ENCODE results near the gene CDX1. TPM values are rescaled to one million over a fixed set of nuclear protein-coding genes. Genes with fewer than 3 reads are reported as not detected.

The CDX1 gene
- total RNA-seq, 1 experiment from 2014 or later = 0.22 TPM

DNA sequence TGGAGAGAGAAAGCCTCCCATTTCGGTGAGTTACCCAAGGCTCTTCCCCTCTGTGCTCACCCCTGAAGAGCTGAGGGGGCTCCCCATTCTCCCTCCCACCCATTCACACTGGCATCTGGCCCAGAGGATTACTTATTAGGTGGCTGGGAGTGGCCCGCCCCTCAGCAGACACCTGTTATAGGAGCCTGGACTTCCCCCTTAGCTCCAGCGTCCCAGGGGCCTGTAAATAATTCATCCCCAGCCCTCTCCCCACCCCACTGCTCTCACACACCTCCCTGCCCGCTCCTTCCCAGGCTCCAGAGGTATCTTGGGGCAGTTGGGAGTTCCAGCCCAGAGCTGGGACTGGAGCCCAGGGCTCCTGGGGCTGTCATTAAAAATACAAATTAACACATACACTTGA is 11.7 kb downstream of the CDX1 start:
- Histone ChIP-seq H3K56ac (ENCODE audit: insufficient read length, low read depth, low read length) (no peak overlapping the region), H4K8ac (replicated peaks; ENCODE audit: insufficient read length, low read depth, low read length) (no peak overlapping the region), H3K4me1 (ENCODE audit: insufficient read depth, low read length) (no peaks in the 10 kb centered on the region), H4K91ac (ENCODE audit: insufficient read length, low read depth, low read length) (no peak overlapping the region), H2BK15ac (ENCODE audit: low read depth, low read length) (no peak overlapping the region), H2BK12ac (ENCODE audit: insufficient read length, low read depth, low read length) (no peak overlapping the region), H2BK120ac (ENCODE audit: low read depth, low read length, poor library complexity, severe bottlenecking) (no peak overlapping the region), H3K18ac (ENCODE audit: insufficient read length, low read depth, low read length) (no peak overlapping the region), H2BK20ac (ENCODE audit: low read depth, low read length, poor library complexity, severe bottlenecking) (no peak overlapping the region), H4K20me1 (ENCODE audit: control insufficient read depth, insufficient read depth, insufficient read length) (no peaks in the 10 kb centered on the region), H2AFZ (ENCODE audit: low read length) (no peak overlapping the region), H3T11ph (ENCODE audit: low read length) (no peak overlapping the region), H2AK5ac (ENCODE audit: insufficient read length, low read length) (no peak overlapping the region), H3K4me2 (ENCODE audit: insufficient read depth, insufficient read length, low read length) (no peak overlapping the region), H3K79me2 (ENCODE audit: insufficient read depth, low read length) (no peaks in the 10 kb centered on the region), H4K5ac (ENCODE audit: insufficient read length, low read depth, low read length) (no peak overlapping the region), H3K27me3 (ENCODE audit: insufficient read depth, low read length) (peaks cover 2% of the 10 kb centered on the region; the same call in 1 of the 2 replicates), H3K14ac (ENCODE audit: insufficient read depth, low read length) (no peak overlapping the region), H3K9ac (ENCODE audit: extremely low read depth, insufficient read length, low read length) (no peak overlapping the region), H3K9me3 (ENCODE audit: control insufficient read depth, low read depth, low read length) (no peaks in the 10 kb centered on the region), H3K79me1 (ENCODE audit: insufficient read depth, low read depth, low read length, poor library complexity, severe bottlenecking) (no peaks in the 10 kb centered on the region), H2BK5ac (ENCODE audit: insufficient read length, low read length) (no peak overlapping the region), H3K23ac (ENCODE audit: insufficient read length, low read depth, low read length) (no peak overlapping the region), H3K4ac (ENCODE audit: low read depth, low read length) (no peak overlapping the region), H3K23me2 (ENCODE audit: insufficient read length, low read depth, low read length, poor library complexity, severe bottlenecking) (no peaks in the 10 kb centered on the region), H3K27ac (ENCODE audit: insufficient read length, low read depth, low read length) (no peak overlapping the region)
- no peak overlapping the region for H3K27ac Mint-ChIP-seq
- no peak overlapping the region for H3K4me3 Mint-ChIP-seq
- H3K27me3 Mint-ChIP-seq (ENCODE audit: low read depth) = peaks cover 63% of the 10 kb centered on the region
- no peak for DNase-seq
- TF ChIP-seq, protein P1, sequence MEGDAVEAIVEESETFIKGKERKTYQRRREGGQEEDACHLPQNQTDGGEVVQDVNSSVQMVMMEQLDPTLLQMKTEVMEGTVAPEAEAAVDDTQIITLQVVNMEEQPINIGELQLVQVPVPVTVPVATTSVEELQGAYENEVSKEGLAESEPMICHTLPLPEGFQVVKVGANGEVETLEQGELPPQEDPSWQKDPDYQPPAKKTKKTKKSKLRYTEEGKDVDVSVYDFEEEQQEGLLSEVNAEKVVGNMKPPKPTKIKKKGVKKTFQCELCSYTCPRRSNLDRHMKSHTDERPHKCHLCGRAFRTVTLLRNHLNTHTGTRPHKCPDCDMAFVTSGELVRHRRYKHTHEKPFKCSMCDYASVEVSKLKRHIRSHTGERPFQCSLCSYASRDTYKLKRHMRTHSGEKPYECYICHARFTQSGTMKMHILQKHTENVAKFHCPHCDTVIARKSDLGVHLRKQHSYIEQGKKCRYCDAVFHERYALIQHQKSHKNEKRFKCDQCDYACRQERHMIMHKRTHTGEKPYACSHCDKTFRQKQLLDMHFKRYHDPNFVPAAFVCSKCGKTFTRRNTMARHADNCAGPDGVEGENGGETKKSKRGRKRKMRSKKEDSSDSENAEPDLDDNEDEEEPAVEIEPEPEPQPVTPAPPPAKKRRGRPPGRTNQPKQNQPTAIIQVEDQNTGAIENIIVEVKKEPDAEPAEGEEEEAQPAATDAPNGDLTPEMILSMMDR (conservative IDR thresholded peaks at IDR 0.05) = no peak
- H3K4me1 Mint-ChIP-seq = peaks cover 5 to 8% of the 10 kb centered on the region in 2 experiments; a peak in 3 of 4 replicates
- no peaks in the 10 kb centered on the region; a peak in 1 of 5 replicates for H3K9me3 Mint-ChIP-seq
- no peaks in the 10 kb centered on the region; a peak in 1 of 7 replicates for H3K36me3 Mint-ChIP-seq (ENCODE audit: insufficient read depth in 1 of 3, low read depth in 3 of 3)
- WGBS (ENCODE audit: extremely low coverage, insufficient read length, low lambda C conversion rate) = no CpG with 5 or more reads among the region's 4 CpGs

Measured in H9 (cell line).